Activated CD4-positive, alpha-beta T cell treated with anti-CD3 and anti-CD28 coated beads, Interleukin-2, amount 10 ng/mL, durations not matched to agents 7 days and 5 days (primary cell): ENCODE data around the gene NOG. TPM values are rescaled to one million over a fixed set of nuclear protein-coding genes. Genes with fewer than 3 reads are reported as not detected.

Source experiments
- total RNA-seq, 2 experiments: library from RNA; stranded (reverse); gene quantifications; one replicate each; pipeline ENCODE4 v1.2.3, GENCODE V29; 2021

The NOG gene
- total RNA-seq, 2 experiments from 2014 or later, result 0.37 to 0.64 TPM

Other genes with a start within 250 kb of the NOG start
- 1 to 10 TPM; 5.1 to 5.2 TPM for gene C17orf67, start 240.2 kb downstream of the NOG start, total RNA-seq
- gene DGKE, start 240.5 kb downstream of the NOG start, total RNA-seq, result 10 to 100 TPM; 24.6 to 25.3 TPM